NCI-H748 (cell line): ENCODE measurements around the gene CACNG3.
A peak's percentile ranks its signal among the peaks of the same experiment; 100 is the strongest.
"Not testable (repeated sequence)": the region's sequence is repeated elsewhere in the genome, so short reads cannot be mapped to it uniquely, and the experiment has no call there.

Source experiments
- DNase-seq: peaks from one replicate; lab custom pipeline; 2025; ENCODE audit not compliant: unreplicated experiment; lab: John Stamatoyannopoulos, UW

The CACNG3 gene

GRCh38 chr16:24275413-24275812, 19.3 kb downstream of the CACNG3 start:
- no peak for DNase-seq

DNA sequence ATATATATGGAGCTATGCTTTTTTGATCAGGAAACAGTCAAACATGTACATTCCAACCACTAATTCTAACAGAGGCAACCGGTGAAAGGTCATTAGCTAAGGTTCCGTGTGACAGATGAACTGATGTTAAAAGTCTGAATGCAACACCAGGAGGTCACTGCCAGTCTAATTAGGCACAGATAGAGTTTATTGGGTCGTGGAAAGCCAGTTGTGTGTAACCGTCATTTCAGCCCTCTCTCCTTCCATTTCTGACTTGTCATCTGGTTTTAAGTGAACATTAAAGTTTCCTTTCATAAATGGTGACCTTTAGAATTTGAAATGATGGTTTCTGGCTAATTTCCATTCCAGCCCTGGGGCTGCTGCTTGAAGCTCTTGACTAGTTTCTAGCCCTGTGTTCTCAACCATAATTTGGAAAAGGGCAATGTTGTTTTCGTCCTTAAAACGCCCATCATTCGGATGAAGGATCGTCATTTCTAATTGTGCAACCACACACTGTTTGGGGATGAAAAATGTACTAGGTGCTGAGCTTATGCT, 23.9 kb downstream of the CACNG3 start:
- no peak for DNase-seq

DNA sequence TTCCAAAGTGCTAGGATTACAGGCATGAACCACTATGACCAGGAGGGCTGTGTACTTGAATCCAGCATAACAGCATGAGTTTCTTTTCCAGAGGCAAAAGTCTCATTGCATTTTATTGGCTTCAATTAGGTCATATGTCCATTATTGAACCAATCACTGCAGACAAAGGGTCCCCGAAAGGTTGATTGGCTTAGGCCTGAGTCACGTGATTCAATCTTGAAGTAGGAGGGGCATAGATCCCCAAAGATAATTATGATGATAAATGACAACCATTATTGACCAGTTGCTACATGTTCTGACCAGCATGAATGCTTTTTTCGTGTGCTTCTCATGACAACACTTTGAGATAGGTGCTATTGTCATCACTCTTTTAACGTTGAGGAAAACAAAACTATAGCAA, 25.3 kb downstream of the CACNG3 start:
- DNase-seq, result no peak

- no peak for DNase-seq
Observed at GRCh38 chr16:24282141-24282540, 26.0 kb downstream of the CACNG3 start.

DNA sequence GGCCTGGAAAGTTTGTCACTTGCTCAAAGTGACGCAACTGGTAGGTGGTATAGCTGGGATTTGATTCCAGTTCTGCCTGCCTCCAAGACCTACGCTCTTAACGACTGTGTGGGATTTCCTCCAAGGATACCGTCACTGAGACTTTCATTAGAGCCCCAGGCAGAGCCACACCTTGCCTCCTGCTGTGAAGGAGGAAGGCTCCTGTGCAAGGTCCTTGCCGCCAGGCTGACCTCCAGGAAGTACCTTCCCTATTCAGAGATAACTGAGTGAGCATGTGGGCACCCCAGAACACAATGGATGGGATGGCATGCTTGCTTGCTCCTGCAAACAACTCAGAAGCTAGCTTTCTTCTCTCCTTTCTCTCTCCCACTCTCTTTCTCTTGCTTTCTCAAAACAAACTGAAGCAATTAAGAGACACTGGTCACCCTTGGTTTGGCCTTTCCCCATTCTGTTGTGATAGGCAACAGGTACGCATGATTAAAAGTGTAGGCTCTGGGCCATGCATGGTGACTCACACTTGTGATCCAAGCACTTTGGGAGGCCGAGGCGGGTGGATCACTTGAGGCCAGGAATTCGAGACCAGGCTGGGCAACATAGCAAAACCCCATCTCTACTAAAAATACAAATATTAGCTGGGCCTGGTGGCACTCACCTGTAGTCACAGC, 30.7 kb downstream of the CACNG3 start:
- DNase-seq, result no peak

DNA sequence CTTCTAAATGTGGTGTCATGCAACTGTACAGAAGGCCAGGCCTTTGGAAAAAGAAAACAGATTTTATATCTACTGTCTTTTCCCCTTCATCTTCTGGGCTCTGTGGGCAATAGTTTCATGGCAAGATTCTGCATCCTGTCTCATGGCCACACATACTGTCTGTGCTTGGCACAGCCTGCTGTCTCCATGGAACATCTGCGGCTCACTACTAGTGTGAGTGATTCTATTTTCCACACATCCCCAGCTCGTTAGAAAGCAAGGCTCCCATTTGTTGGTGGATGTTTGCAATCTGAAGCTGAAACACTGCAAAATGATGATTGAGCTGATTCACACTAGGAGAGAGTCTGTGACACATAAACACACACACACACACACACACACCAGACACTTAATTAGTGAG, 32.4 kb downstream of the CACNG3 start:
- no peak for DNase-seq

DNA sequence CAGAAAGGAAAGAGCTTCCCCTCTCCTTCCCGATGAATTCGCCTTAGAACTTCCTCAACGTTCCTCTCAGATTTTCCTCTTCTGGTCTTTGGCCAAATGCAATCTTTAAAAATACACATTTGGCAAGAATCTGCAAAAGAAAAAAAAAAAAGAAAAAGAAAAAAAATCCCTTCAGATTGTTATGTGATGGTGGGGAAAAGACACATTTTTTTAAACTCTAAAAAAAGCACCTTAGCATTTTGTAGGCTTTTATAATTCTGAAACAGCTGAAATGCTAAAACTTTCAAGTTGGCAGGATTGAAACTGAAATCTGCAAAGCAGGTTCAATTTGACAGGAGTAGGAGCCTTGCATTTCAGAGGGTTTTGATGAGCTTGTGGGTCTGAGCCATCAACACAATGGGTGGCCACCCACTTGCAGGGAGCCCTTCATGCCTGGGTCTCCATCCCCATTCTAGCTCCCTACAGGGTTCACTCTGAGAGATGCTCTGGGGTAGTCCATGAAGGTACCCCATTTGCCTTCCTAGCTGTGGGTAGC, 33.1 kb downstream of the CACNG3 start:
- DNase-seq, result no peak

GRCh38 chr16:24291932-24292331, 35.8 kb downstream of the CACNG3 start:
- DNase-seq, result no peak

GRCh38 chr16:24294131-24294530, 38.0 kb downstream of the CACNG3 start:
- no peak for DNase-seq

DNA sequence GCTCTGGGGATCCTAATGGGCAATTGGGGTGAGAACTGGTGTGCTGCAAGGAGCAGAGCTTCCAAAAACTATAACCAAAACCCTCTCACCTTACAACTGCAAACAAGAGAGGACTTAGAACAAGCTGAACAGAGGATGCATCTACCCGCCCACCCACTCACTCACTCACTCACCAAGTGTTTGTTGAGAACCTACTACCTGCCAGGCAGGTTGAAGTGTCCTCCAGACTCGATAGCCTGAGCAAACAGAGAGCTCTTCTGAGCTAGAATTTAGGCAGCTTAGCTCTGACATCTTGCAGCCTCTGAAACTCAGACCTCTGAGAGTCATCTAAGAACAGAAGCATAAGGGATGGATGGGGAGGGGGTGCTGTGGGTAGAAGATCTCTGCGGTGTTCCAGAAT, 41.2 kb downstream of the CACNG3 start:
- no peak for DNase-seq

DNA sequence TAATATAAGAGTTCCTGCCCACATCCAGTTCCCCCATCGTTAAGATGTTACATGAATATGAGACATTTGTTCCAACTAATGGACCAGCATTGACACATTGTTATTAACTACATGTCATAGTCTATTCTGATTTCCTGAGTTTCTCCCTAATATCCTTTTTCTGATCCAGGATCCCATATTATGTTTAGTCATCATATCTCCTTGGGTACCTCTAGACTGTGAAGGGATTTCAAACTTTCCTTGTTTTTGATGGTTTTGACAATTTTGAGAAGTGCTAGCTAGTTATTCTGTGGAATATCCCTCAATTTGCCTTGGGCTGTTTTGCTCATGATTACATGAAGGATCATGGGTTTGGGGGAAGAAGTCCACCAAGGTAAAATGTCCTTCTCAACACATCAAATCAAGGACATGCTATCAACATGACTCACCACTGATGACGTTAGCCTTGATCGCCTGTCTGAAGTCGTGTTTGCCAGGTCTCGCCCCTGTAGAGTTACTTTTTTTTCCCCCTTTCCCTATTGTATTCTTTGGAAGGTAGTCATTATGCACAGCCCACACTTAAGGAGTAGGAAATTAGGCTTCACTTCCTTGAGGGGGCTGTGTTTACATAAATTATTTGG, 42.5 kb downstream of the CACNG3 start:
- no peak for DNase-seq

DNA sequence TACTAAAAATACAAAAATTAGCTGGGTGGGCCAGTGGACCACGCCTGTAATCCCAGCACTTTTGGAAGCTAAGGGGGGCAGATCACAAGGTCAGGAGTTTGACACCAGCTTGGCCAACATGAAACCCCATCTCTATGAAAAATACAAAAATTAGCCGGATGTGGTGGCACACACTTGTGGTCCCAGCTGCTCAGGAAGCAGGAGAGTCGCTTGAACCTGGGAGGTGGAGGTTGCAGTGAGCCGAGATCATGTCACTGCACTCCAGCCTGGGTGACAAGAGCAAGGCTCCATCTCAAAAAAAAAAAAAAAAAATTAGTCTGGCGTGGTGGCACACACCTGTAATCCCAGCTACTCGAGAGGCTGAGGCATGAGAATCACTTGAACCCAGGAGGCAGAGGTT, 44.6 kb downstream of the CACNG3 start:
- not testable (repeated sequence) for DNase-seq

DNA sequence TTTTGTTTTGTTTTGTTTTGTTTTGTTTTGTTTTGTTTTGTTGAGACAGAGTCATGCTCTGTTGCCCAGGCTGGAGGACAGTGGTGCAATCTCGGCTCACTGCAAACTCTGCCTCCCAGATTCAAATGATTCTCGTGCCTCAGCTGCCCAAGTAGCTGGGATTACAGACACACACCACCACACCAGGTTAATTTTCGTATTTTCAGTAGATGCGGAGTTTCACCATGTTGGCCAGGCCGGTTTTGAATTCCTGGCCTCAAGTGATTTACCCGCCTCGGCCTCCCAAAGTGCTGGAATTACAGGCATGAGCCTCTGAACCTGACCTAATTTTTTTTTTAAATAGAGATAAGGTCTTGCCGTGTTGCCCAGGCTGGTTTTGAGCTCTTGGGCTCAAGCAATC, 46.5 kb downstream of the CACNG3 start:
- DNase-seq, result no peak

DNA sequence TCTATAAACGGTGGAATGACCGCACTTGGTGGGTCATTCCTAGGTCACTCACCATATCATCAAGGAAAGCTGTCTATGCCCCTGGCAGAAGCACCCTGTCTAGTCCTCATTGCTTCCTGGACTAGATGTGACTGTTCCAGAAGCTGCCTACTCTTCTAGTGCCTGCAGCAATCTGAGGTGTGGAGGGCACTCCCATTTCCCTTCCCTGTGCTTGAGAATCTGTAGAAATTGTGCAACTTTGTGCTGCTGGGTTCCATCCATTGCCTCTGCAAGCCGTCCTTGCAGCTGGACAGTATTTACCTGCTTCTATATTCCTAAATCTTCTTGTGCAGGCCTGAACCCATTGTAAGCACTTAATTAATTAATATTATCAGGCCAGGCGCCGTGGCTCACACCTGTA, 52.1 kb downstream of the CACNG3 start:
- DNase-seq, result no peak

- DNase-seq, result peak; percentile 7
Observed at GRCh38 chr16:24309258-24310142, 53.4 kb downstream of the CACNG3 start.

DNA sequence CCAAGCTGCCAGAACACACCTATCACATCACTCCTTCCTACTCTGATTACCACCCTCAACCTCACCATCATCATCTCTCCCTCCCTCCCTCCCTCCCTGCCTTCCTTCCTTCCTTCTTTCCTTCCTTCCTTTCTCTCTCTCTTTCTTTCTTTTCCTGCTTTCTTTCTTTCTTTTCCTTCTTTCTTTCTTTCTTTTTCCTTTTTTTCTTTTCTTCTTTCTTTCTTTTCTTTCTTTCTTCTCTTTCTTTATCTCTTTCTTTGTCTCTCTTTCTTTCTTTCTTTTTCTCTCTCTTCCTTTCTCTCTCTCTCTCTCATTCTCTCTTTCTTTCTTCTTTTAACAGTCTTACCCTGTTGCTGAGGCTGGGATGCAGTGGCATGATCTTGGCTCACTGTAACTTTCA, 59.2 kb downstream of the CACNG3 start:
- DNase-seq, result no peak

DNA sequence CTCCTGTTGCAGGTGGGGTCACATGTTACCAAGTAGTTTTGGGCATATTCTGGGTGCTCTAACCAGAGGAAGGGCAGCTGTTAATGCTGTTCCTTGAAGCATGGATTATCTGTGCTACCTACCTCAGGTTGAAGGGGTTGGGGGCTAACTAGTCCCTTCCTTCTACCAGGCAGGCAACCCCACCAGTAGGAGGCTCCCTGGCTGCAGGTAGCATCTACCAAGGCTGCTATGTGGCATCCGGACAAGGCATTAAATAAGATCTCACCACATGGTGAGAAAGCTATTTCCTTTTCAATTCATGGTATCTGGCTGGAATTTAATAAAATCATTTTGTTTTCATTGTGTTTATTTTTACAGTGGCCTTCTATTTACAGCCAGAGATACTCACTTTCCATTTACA, 62.5 kb downstream of the CACNG3 start:
- no peak for DNase-seq

DNA sequence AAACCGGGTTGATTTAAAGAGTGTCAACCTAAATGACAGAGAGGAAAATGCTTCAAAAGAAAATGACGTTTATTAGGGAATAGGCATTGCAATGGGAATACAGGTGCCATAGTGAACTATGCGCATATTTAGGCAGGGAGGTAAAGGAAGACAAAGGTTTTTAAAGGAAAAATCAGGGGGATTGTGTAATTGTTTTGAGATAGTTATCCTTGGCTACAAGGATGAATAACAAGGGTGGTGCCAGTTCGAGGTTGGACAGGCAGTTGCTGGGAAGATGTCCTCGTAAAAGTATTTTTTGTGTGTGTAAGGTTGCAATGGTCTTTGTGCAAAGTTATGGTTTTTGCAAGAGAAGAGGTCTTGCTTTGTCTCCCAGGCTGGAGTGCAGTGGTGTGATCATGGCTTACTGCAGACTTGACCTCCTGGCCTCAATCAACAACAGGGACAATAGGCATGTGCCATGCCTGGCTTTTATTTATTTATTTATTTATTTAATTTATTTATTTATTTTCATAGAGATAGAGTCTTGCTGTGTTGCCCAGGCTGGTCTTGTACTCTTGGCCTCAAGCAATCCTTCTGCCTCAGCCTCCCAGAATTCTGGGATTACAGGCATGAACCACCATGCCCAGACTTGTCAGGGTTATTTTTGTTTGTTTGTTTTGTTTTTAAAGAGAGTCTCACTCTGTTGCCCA, 63.1 kb downstream of the CACNG3 start:
- no peak for DNase-seq

DNA sequence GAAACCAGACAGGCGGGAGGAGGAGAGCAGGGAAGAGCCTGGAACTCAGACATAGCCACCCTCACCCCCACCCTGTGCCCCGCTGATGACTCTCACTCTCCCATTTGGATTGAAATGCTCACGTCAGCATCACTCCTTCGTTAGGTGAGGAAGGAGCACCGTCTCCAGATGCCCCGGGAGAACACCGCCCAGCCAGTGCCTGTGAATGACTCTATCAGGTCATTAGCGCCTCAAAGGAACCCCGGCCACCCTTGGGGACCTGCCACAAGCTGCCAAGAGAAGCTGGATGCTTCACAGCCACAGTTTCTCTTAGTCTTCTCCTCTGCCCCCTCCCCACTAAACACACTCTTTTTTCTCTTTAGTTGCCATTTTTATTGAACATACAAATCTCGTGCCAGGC, 66.0 kb downstream of the CACNG3 start:
- no peak for DNase-seq

DNA sequence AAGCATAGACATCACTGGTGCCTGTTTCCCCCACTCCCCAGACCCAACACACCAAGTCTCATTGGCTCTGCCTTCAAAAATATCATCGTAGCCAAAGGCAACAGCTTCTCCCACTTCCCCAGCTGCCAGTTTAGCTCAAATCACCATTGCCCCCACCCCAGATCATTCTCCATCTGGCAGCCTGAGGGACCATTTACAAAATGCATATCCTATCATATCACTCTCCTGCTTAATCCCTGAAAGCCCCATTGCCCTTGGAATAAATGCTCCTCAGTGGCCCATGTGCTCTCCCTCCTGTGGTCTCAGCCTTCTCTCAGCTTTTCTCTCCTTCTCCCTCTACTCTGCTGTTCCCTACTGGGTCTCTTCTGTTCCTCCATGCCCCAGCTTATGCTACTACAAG, 68.3 kb downstream of the CACNG3 start:
- no peak for DNase-seq

DNA sequence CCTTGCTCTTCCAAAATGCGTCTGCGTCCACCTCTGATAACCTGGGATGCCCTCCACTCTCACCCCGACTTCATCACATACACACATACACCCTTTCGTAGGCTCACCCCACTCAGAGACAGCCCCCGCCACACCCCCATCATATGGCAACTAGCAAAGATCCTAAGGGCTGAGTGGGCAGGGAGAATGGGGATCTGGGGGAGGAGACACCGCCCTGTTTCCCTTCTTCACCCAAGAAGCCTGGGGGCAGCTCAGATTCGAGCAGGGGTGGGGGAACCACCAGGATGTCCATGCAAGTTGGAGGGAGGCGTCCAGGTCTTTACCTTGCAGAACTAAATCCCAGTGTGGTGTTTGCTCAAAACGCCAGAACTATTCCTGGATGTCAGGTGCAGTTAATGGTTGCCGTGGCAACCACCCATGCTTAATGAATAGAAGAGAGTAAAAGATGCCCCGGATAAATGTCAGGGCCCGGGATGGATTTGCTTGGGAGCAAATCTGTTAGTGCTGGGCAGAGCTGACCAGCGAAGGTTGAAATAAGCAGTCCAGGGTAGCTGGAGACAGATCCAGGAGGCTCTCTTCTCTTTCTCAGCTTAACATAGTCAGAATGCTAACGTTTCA, 72.8 kb downstream of the CACNG3 start:
- peak; percentile 62 for DNase-seq
